Activated B cell treated with CpG ODN at 0.5 μM for 24 hours (primary cell): ENCODE measurements around the gene SNX4. TPM values are rescaled to one million over a fixed set of nuclear protein-coding genes. Genes with fewer than 3 reads are reported as not detected.

Experiments
- ATAC-seq: fragments of 200-7000 bp; cut with Tn5 transposase; one replicate; pipeline ENCODE4 v1.10.0; 2021; ENCODE audit warnings: low read depth, mild to moderate bottlenecking, moderate library complexity
- CTCF ChIA-PET: fragments of 350-600 bp; sonication (Branson Sonifier 250); formaldehyde crosslinking; loops from one replicate; lab custom pipeline; 2021; ENCODE audit warnings: antibody characterized with exemption; lab: Charles Lee
- POLR2A ChIA-PET: fragments of 350-600 bp; sonication (Branson Sonifier 250); formaldehyde crosslinking; loops from one replicate; lab custom pipeline; 2021; ENCODE audit warnings: antibody characterized with exemption; lab: Charles Lee
- DNase-seq: peaks from one replicate; pipeline ENCODE4 v3.0.0; 2022
- H3K27ac Mint-ChIP-seq: one replicate; pipeline ENCODE4 v1.8.0; 2020; ENCODE audit warnings: mixed read lengths
- H3K27me3 Mint-ChIP-seq: one replicate; pipeline ENCODE4 v1.8.0; 2021; ENCODE audit warnings: mixed read lengths
- H3K36me3 Mint-ChIP-seq: one replicate; pipeline ENCODE4 v1.8.0; 2021; ENCODE audit warnings: low read depth, mixed read lengths
- H3K4me1 Mint-ChIP-seq: one replicate; pipeline ENCODE4 v1.8.0; 2021; ENCODE audit warnings: mixed read lengths
- H3K4me3 Mint-ChIP-seq: one replicate; pipeline ENCODE4 v1.8.0; 2020; ENCODE audit warnings: mild to moderate bottlenecking, mixed read lengths
- H3K9me3 Mint-ChIP-seq: one replicate; pipeline ENCODE4 v1.8.0; 2020; ENCODE audit warnings: mixed read lengths
- CTCF ChIP-seq: fragments of 200-600 bp; IDR thresholded peaks from one replicate; pipeline ENCODE4 v1.8.0; 2022; ENCODE audit warnings: antibody characterized with exemption, mild to moderate bottlenecking
- intact Hi-C: fragments of 100-400 bp; cut with micrococcal nuclease; formaldehyde crosslinking; loops from one replicate; pipeline ENCODE4 v1.15.1; 2024
- total RNA-seq: library from RNA; stranded (reverse); gene quantifications from 2 replicates; pipeline ENCODE4 v1.2.3, GENCODE V29; 2022

SNX4 gene
- total RNA-seq, 1 donor from 2014 or later = 30.2 TPM

- intact Hi-C loops = no loop called here
- TF ChIP-seq CTCF = no peak
- CTCF ChIA-PET = interaction anchor here (5.0 to 6.5 kb wide), 2 partner anchors 445 to 681 kb away, joined by 24 to 67 read pairs; no protein-coding TSS in a partner anchor
- Mint-ChIP-seq H3K36me3 (peaks cover 19% of the 10 kb centered on the region), H3K4me3 (no peak overlapping the region), H3K9me3 (peaks cover 6% of the 10 kb centered on the region), H3K4me1 (no peaks in the 10 kb centered on the region), H3K27ac (no peak overlapping the region), H3K27me3 (no peaks in the 10 kb centered on the region)
- ATAC-seq (no peak), DNase-seq (no peak)
- POLR2A ChIA-PET = no interaction called here
Observed at GRCh38 chr3:125440970-125441369, 79.0 kb downstream of the SNX4 start.

GRCh38 chr3:125440559-125440955 is 79.4 kb downstream of the SNX4 start:
- no peak overlapping the region for H3K27ac Mint-ChIP-seq

GRCh38 chr3:125437631-125438435 is 82.2 kb downstream of the SNX4 start:
- CTCF ChIA-PET = interaction anchor here (0.8 to 6.5 kb wide), 6 partner anchors 16 to 678 kb away, joined by 3 to 67 read pairs (median 4); no protein-coding TSS in a partner anchor

More at GRCh38 chr3:125440559-125440955, 79.4 kb downstream of the SNX4 start:
- CTCF ChIA-PET = interaction anchor here (5.0 to 6.5 kb wide), 2 partner anchors 444 to 680 kb away, joined by 24 to 67 read pairs; no protein-coding TSS in a partner anchor
- Mint-ChIP-seq H3K27me3 (no peaks in the 10 kb centered on the region), H3K4me3 (no peak overlapping the region), H3K9me3 (peaks cover 6% of the 10 kb centered on the region), H3K36me3 (peaks cover 17% of the 10 kb centered on the region), H3K4me1 (no peaks in the 10 kb centered on the region)
- intact Hi-C loops = no loop called here
- no peak for TF ChIP-seq CTCF
- ATAC-seq = no peak
- POLR2A ChIA-PET = no interaction called here
- DNase-seq = no peak

GRCh38 chr3:125436921-125437320 is 83.1 kb downstream of the SNX4 start:
- no peak for TF ChIP-seq CTCF
- ChIA-PET CTCF (interaction anchor here (1.7 to 6.5 kb wide), 3 partner anchors 441 to 677 kb away, joined by 5 to 67 read pairs (median 24); no protein-coding TSS in a partner anchor), POLR2A (no interaction called here)
- H3K27ac Mint-ChIP-seq = no peak overlapping the region
- no peaks in the 10 kb centered on the region for H3K9me3 Mint-ChIP-seq
- ATAC-seq (no peak), DNase-seq (no peak)
- intact Hi-C loops = loop anchor here (1.0 kb wide), 3 partner anchors 442 to 676 kb away; no protein-coding TSS in a partner anchor
- no peak overlapping the region for H3K4me3 Mint-ChIP-seq
- H3K27me3 Mint-ChIP-seq = no peaks in the 10 kb centered on the region
- no peaks in the 10 kb centered on the region for H3K4me1 Mint-ChIP-seq
- no peaks in the 10 kb centered on the region for H3K36me3 Mint-ChIP-seq

More at GRCh38 chr3:125437631-125438435, 82.2 kb downstream of the SNX4 start:
- POLR2A ChIA-PET = interaction anchor here (0.9 kb wide), 1 partner anchor 62 kb away, joined by 4 read pairs; no protein-coding TSS in a partner anchor
- Mint-ChIP-seq H3K4me1 (no peaks in the 10 kb centered on the region), H3K36me3 (peaks cover 7% of the 10 kb centered on the region), H3K27ac (no peak overlapping the region), H3K27me3 (no peaks in the 10 kb centered on the region), H3K4me3 (no peak overlapping the region), H3K9me3 (peaks cover 6% of the 10 kb centered on the region)
- peak; percentile 95 for TF ChIP-seq CTCF
- DNase-seq (peak; percentile 42), ATAC-seq (peak; percentile 57)
- intact Hi-C loops = loop anchor here (1.0 to 2.0 kb wide), 5 partner anchors 147 to 677 kb away; no protein-coding TSS in a partner anchor

GRCh38 chr3:125435231-125435630 is 84.8 kb downstream of the SNX4 start:
- intact Hi-C loops = no loop called here
- Mint-ChIP-seq H3K36me3 (no peaks in the 10 kb centered on the region), H3K9me3 (no peaks in the 10 kb centered on the region), H3K27me3 (no peaks in the 10 kb centered on the region), H3K4me3 (no peak overlapping the region), H3K4me1 (no peaks in the 10 kb centered on the region), H3K27ac (no peak overlapping the region)
- no peak for ATAC-seq
- no peak for TF ChIP-seq CTCF
- ChIA-PET POLR2A (no interaction called here), CTCF (interaction anchor here (1.1 to 1.5 kb wide), 4 partner anchors 10 to 674 kb away, joined by 3 to 8 read pairs (median 3); no protein-coding TSS in a partner anchor)
- DNase-seq = no peak
